PFSK-1 (cell line): ENCODE data around the gene SBF1.

Source experiments
- POLR2AphosphoS5 ChIP-seq: IDR thresholded peaks from 2 replicates; pipeline ENCODE4 v1.6.1; 2012; ENCODE audit warnings: low read depth, mild to moderate bottlenecking, control low read depth, low read length, moderate library complexity
- TAF1 ChIP-seq: IDR thresholded peaks from 2 replicates; pipeline ENCODE4 v1.6.1; 2012; ENCODE audit warnings: low read length, control low read depth, borderline replicate concordance; ENCODE audit not compliant: insufficient read depth
- TF ChIP-seq, protein P1 (sequence below), 2 experiments: IDR thresholded peaks; 2 replicates each; pipeline versions ENCODE4 v1.6.1 to v1.8.0; 2011 to 2012; ENCODE audit warnings: low read depth in 2 of 2, low read length in 2 of 2, control low read depth in 1 of 2, inconsistent platforms in 1 of 2, mild to moderate bottlenecking in 1 of 2, moderate library complexity in 1 of 2; ENCODE audit not compliant: insufficient read depth in 1 of 2

GRCh38 chr22:50459016-50459415 is 15.8 kb downstream of the SBF1 start:
- no peak for TF ChIP-seq TAF1
- TF ChIP-seq POLR2AphosphoS5 = no peak
- TF ChIP-seq, protein P1, sequence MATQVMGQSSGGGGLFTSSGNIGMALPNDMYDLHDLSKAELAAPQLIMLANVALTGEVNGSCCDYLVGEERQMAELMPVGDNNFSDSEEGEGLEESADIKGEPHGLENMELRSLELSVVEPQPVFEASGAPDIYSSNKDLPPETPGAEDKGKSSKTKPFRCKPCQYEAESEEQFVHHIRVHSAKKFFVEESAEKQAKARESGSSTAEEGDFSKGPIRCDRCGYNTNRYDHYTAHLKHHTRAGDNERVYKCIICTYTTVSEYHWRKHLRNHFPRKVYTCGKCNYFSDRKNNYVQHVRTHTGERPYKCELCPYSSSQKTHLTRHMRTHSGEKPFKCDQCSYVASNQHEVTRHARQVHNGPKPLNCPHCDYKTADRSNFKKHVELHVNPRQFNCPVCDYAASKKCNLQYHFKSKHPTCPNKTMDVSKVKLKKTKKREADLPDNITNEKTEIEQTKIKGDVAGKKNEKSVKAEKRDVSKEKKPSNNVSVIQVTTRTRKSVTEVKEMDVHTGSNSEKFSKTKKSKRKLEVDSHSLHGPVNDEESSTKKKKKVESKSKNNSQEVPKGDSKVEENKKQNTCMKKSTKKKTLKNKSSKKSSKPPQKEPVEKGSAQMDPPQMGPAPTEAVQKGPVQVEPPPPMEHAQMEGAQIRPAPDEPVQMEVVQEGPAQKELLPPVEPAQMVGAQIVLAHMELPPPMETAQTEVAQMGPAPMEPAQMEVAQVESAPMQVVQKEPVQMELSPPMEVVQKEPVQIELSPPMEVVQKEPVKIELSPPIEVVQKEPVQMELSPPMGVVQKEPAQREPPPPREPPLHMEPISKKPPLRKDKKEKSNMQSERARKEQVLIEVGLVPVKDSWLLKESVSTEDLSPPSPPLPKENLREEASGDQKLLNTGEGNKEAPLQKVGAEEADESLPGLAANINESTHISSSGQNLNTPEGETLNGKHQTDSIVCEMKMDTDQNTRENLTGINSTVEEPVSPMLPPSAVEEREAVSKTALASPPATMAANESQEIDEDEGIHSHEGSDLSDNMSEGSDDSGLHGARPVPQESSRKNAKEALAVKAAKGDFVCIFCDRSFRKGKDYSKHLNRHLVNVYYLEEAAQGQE (IDR thresholded peaks at IDR 0.05; ENCODE audit: insufficient read depth in 1 of 2, low read depth in 2 of 2, low read length in 2 of 2) = no peak
